ENCODE results near the gene SECISBP2L.
A peak's percentile ranks its signal among the peaks of the same experiment; 100 is the strongest.
"Not testable (repeated sequence)": the region's sequence is repeated elsewhere in the genome, so short reads cannot be mapped to it uniquely, and the experiment has no call there.

SECISBP2L gene

GRCh38 chr15:49046220-49047102 is at the start of gene SECISBP2L:
Gene SECISBP2L (minus strand): TSS chr15:49046446. CDS start chr15:49046299, 147 bp downstream.
- DNase-seq (ENCODE audit: low read depth in 2 of 2), result peak; percentile 78 to 80

DNA sequence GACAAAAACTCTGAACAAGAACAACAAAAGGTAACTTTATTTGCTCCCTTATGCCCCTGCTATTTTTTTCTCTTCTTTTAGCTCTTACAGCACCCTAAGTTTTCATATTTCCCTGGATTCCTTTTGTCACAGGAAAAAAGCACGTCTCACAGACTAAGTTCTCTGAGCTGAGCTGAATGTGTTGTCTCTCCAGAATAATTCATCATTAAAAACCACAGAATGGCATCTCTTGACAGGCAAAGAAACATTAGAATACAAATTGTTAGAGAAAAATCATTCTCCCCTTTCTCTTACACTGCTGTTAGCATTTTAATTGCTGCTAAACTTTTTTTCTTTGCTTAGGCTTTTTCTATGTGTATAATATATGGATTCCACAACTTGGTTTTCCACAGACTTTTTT is 48.7 kb upstream of the SECISBP2L start:
- DNase-seq (ENCODE audit: low read depth in 2 of 2), result no peak

DNA sequence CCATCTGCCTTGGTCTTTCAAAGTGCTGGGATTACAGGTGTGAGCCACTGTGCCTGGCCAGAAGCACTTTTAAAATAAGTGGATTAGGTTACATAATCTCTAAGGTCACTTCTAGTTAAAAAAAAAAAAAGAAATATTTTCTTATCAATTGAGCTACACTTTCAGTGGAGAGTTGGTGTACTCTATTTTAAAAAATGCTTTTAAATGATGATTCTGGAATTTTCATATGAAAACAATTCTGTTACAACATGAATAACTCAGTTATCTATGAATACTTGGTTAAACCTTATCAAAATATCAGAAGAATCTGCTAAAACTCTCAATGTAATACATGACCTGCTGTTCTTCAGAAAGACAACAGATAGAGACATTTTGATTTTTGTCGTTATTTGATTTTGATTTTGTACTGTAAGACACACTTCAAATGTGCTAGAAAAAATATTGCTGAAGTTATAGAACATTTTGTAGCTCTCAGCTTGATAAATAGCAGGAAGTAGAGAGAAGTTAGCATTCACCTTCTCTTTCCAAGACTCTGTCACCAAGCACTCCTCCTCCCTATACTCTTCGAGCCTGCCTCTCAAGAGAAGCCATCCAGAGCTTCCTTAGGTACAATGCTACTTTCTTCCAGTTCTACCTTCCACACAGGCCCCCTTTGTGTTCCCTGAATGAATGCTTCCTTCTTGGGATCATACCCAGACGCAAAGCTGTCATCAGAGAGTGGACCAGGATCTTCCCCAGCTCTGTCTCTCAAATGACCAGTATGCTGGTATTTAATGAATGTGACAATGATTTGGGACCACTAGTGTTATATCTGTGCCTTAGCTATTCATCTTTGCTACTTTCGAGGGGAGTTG is 47.2 kb upstream of the SECISBP2L start:
- DNase-seq (ENCODE audit: low read depth in 2 of 2), result no peak

DNA sequence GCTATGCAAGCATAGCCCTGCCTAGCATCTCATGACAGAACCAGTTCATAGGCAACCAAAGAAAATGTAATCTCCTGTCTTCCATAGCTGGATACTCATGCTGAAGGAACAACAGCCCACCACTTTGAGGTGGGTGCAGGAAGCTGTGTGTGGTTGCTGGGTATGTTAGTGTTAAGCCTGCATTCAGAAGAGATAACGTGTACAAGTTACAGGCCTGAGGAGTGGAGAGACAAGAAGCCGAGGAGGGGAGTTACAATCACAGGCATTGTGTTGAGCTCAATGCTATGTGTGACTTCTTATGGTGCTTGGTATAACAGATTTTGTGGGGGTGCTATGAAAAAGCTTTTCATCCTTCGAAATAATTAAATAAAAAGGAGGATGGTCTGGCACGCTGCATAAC is 42.8 kb upstream of the SECISBP2L start:
- DNase-seq (ENCODE audit: low read depth in 2 of 2), result no peak

DNA sequence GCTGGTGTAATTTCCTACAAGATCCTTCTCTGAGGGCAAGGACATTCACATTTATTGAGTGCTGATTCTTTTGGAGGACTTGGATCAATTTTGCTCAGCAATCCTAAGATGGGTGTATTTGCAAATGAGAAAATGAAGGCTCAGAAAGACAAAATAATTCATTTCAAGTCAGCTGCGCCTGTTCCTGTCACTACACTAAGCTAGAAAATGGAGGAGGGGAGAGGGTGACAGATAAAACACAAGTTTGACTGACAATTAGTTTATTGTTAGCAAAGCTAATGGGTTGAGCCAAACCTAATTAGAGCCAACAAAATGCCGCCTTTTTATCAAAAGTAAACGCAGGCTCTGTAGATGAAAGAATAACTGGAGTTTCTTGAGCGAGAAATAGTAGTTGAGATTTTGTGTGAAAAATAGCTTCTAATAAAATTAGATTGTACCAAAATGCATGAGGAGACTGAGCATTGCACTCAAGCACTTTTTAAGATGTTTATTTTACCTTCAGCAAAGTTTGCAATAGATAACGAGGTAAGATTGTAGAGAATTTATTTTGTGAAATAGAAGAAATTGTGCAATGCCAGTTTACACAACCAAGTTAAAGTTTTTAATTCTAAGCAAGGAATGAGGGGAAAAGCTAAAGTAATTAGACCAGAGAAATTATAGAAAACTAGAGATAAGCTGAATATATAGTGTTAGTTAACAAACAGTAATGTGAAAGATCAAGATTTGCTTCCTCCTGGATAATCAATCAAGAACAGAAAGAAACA is 39.6 kb upstream of the SECISBP2L start:
- DNase-seq (ENCODE audit: low read depth in 2 of 2), result no peak

DNA sequence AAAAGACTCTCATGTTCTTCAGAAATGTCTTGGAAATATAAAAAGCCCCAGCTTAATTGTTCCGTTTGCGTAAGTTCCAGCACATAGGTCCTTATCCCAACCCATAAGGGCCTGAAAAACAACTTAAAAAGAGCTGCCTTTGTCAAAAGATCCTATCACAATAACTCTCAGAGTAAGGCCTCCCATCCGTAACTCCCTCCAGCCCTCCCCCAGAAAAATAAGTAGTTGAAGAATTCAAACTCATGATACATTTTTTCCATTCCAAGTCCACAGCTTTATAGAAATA is 38.0 kb upstream of the SECISBP2L start:
- DNase-seq (ENCODE audit: low read depth in 2 of 2), result no peak

- no peak for DNase-seq (ENCODE audit: low read depth in 2 of 2)
Observed at GRCh38 chr15:49083401-49084284, 37.4 kb upstream of the SECISBP2L start.

DNA sequence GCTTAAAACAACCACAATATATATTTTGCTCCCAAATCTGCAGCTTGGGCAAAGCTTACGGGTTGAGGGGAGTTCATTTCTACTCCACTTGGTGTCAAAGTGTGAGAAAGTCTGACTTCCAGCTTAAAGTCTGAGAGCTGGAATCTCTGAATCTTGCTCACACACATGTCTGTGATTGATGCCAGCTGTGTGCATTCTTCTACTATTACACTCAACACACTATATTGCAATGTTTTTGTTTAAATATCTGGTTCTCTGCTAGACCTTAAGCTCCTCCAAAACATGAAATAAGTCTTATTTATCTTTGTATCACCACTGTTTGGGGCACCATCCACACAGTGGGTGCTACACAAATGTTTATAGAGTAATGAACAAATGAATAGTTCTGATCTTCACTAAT is 36.7 kb upstream of the SECISBP2L start:
- no peak for DNase-seq (ENCODE audit: low read depth in 2 of 2)

DNA sequence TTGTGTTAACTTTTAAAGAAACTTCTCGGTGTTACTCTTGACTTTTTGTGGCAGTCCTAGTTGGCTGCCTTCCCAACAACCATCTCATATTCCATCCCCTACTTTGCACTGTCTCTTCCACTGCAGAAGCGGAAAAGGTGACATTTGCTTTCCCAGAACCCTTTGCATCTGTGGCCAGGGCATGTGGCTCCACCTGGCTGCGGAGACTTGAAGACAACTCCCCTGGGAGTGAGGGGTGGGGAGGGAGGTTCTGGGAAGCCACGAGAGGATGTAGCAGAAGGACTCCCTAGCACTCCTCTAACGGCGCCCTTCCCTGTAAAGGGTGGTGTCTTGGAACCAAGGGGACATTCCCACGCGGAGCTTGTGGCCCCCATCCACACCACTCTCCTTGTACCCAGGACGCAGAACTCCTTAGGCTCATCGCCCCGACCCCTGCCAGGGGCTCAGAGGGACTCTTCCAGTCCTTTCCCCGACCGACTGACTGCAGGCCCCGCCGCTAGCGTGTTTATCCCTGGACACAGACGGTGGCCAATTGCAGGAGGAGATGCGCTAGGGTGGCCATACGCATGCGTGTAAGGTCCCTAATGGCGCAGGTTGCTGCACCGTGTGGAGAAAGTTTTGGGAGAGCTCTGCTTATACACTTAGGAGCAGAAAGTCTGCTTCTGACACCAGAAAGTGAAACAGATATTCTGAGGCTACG is 33.2 kb upstream of the SECISBP2L start:
- no peak for DNase-seq (ENCODE audit: low read depth in 2 of 2)

- DNase-seq (ENCODE audit: low read depth in 2 of 2), result no peak
Observed at GRCh38 chr15:49075881-49076280, 29.6 kb upstream of the SECISBP2L start.

DNA sequence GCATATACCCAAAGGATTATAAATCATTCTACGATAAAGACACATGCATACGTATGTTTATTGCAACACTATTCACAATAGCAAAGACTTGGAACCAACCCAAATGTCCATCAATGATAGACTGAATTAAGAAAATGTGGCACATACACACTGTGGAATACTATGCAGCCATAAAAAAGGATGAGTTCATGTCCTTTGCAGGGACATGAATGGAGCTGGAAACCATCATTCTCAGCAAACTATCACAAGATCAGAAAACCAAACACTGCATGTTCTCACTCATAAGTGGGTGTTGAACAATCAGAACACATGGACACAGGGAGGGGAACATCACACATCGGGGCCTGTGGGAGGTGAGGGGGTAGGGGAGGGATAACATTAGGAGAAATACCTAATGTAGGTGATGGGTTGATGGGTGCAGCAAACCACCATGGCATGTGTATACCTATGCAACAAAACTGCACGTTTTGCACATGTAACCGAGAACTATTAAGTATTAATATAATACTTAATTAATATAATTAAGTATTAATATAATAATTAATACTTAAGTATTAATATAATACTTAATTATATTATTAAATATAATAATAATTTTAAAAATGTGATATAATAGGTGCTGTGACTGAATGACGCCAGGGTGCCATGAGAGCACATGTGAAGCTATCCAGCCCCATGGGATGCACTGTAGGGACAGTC is 28.5 kb upstream of the SECISBP2L start:
- not testable (repeated sequence) for DNase-seq (ENCODE audit: low read depth in 2 of 2)

DNA sequence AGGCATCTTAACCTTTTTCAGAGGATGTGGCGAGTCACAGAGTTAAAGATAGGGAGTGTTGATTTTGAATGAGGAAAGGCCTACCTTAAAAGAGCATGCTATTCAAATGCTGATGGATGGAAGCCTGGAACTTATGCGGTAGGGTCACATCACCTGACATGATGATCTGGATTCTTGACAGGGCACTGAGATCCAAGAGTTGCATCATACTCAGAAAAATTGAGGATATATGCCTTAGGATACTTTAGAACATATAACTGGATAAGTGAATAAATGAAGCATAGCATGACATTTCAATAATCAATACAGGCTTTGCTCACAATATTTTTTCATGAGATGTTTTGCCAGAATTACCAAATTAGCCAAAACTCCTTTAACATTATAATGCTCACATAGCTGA is 20.1 kb upstream of the SECISBP2L start:
- no peak for DNase-seq (ENCODE audit: low read depth in 2 of 2)

DNA sequence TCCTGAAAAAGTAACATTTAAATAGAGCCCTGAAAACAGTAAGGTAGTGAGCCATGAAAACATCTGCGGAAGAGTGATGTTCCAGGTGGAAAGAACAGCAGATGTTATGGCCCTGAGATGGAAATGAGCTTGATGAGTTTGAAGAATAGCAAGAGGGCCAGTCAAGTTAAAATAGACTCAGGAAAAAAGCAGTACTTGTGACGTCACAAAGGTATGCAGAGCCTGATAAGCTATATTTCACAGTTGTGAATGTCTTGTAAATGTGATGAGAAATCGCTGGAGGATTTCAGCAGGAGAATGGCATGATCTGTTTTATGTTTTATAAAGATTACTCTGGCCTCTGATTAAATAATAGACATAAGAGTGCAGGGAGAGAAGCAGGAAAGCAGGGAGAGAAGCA is 18.6 kb upstream of the SECISBP2L start:
- DNase-seq (ENCODE audit: low read depth in 2 of 2), result no peak

GRCh38 chr15:49064281-49064653 is 18.0 kb upstream of the SECISBP2L start:
- no peak for DNase-seq (ENCODE audit: low read depth in 2 of 2)

- no peak for DNase-seq (ENCODE audit: low read depth in 2 of 2)
Observed at GRCh38 chr15:49063402-49064280, 17.4 kb upstream of the SECISBP2L start.

DNA sequence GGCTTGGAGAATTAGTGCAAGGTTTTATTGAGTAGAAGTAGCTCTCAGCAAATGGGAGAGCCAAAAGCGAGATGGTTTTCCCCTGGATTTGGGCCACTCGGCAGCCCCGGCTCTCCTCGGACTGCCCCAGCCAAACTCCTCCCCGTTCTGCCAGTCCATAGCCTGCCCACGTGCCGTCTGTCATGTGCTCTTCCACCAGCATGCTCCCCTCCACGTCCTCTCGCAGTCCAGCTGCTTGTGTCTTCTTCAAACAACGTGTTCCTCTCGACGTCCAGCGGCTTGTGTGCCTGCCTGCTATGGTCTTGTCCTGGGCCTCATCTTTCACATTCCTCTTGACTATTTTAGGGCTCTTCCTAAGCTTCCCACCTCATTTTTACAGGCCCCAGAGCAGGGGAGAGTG is 16.7 kb upstream of the SECISBP2L start:
- no peak for DNase-seq (ENCODE audit: low read depth in 2 of 2)

DNA sequence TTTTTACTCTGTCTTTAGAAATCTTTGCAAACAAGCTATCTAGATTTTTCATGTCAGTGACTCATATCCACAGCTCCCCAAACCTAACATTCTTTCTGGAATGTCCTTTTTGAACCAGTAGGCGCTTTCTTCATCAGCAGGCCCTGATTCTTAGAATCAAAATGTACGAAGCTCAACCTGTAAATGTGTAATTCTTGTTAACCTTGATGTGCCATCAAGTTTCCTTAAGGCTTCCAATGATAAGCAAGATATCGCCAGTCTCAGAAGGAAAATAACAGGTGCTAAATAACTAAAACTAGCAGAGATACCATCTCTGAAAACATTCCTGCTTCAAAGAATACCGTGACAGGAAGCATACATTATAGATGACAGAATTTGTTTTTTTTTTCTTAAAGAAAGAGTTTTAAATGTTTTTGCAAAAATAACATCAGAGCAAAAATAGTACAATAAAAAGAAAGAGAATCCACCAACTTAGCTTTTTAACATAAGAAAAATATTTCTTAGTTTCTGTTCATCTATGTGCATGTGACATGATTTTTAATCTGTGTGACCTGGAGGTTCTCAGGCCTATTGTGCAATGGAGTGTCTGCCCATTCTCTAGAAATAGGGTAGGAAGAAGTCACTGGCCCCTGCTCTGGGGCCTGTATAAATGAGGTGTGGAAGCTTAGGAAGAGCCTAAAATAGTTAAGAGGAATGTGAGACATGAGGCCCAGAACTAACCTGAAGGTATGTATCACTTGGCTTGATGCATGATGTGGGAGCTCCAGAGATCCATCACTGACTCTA is 14.7 kb upstream of the SECISBP2L start:
- no peak for DNase-seq (ENCODE audit: low read depth in 2 of 2)

DNA sequence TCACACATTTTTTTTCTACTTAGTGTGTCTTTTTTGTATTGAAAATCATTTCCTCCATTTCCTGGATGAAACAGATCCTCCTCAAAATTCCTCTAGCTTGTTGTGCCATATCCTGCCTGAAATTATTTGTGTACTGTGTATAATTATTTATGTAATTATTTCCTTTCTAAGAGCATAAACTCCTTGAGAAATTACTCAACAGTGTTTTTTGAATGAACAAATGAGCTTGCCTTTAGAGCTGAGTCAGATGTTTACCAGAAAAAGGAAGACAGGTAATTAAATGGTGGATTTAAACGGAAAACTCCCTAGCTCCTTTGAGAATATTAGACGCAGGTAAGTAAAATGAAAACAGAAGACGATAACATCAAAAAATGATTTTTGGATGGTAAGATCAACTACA is 13.2 kb upstream of the SECISBP2L start:
- no peak for DNase-seq (ENCODE audit: low read depth in 2 of 2)
